Cardiac fibroblast (primary cell): ENCODE results near the gene SIAH3.

Experiments
- DNase-seq, 2 donors: peaks; one replicate each; pipeline versions ENCODE4 v3.0.0 to v3.0.0-alpha.2; 2010; ENCODE audit warnings: low read depth in 2 of 2
- H3K4me3 ChIP-seq, 2 donors: replicated peaks in 1 of 2; 1 replicate in 1 of 2; 2 replicates in 1 of 2; pipeline ENCODE4 v1.5.1; 2011; ENCODE audit warnings: low read depth in 2 of 2, low read length in 2 of 2, mild to moderate bottlenecking in 2 of 2, moderate library complexity in 1 of 2
- CTCF ChIP-seq: IDR thresholded peaks from one replicate; pipeline ENCODE4 v1.5.1; 2011; ENCODE audit warnings: low read depth, mild to moderate bottlenecking, low read length, inconsistent platforms

Gene SIAH3

GRCh38 chr13:45851956-45852355 lies 403 bp upstream of the SIAH3 start:
- no peak for TF ChIP-seq CTCF
- no peak for DNase-seq
- no peak overlapping the region for H3K4me3 ChIP-seq

GRCh38 chr13:45850027-45850613 lies 1.4 kb downstream of the SIAH3 start:
- no peak for TF ChIP-seq CTCF
- no peak for DNase-seq
- H3K4me3 ChIP-seq = no peak overlapping the region

- no peak for DNase-seq
- no peak for TF ChIP-seq CTCF
- no peak overlapping the region for H3K4me3 ChIP-seq
Measured at GRCh38 chr13:45849408-45849807, 2.1 kb downstream of the SIAH3 start.

- H3K4me3 ChIP-seq = no peak overlapping the region
- DNase-seq = peak in 1 of 2 donors; percentile 19
- TF ChIP-seq CTCF = no peak
Measured at GRCh38 chr13:45847554-45848224, 3.9 kb downstream of the SIAH3 start.

- no peak for DNase-seq
- no peak overlapping the region for H3K4me3 ChIP-seq
- TF ChIP-seq CTCF = no peak
Measured at GRCh38 chr13:45846681-45847080, 4.9 kb downstream of the SIAH3 start.

DNA sequence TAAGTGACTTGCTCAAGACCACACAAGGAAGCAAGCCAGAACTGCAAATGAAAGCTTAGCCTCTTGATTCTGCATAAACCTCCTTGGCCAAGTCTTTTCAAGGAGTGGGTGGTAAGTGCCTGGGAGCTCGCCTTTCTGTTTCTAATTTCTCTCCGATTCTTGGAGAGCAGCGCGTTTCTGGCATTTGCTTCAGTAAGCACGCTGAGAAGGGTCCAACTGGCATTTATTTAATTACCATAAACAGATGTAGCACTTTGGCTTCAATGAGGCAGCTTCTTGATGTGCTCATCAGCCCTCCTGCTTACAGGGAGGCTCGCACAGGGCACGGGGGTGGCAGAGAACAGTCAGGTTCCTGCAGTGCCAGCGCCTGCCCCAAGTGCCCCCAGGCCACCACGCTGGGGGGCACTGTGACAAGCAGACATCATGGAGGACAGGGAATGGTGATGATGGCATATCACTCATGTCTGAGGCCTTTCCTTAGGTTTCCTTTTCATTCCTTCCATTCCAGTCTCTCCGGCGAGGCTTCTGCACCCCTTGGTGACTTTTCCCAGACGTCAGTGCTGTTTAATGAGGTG lies 13.3 kb downstream of the SIAH3 start:
- DNase-seq = no peak
- no peak for TF ChIP-seq CTCF
- no peak overlapping the region for H3K4me3 ChIP-seq
